AG08395 (cell line): ENCODE data around the gene LSAMP.
"Not testable (repeated sequence)": the region's sequence is repeated elsewhere in the genome, so short reads cannot be mapped to it uniquely, and the experiment has no call there.

Experiments
- DNase-seq: peaks from one replicate; pipeline ENCODE4 v3.0.0; 2012; ENCODE audit warnings: mixed read lengths, low spot score

The LSAMP gene

DNA sequence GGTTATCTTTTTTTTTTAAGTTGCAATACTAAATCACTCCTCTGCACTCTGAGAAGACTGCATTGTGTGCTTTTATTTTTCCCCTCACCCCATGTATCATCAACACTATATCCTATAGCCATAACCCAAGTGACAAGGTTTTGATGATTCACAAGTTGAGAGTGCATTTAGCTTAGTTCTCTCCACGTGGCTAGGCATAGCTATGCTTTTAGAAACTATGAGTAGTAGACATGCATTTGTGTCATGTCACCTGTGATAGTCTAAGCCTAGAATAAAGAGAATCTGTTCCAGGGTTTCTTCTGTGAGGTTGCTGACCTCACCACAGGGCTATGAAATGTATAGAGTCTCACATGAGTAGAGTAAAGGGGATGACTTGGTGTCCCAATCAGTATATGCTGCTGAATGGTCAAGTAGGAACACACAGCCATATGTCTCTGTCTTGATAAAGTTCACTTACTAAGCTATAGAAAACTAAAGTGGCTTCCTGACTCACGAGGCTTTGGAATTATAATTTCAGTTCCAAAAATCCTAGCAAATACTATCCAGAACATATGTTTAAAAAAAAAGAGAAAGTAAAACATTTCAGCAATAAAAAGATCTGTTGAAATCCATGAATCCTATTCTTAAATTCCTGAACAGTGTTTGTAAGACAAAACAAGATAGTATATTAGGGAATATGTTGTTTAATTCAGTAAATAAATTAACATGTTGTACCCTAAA, 206.3 kb downstream of the LSAMP start:
- DNase-seq, result no peak

DNA sequence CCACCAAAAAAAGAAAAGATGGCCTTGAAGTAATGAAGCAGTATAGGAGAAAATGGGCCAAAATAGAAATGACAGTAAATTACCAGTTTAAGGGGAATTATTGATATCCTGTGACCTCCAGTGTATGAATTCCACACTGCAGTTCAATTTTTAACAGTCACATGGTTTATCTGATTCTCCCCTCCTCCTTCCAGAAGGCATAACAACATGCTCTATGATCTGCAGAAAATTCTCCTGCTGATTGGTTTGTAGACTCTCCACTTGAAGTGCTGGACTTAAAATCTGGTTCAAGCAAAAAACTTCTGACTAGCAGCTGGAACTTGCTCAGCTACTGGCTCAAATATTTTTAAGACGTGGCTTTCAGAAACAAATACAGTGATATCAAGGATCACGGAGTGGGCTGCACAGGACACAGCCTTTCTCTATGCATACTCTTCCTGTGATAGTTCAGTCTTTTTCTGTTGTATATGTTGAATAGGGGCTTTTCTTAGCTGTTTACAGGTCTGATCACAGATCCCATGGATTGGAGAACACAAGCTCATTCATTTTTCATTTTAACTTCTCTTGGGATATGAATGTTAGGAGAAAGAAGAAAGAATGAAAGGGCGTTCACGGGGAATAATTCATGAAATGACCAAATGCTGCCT, 211.5 kb downstream of the LSAMP start:
- no peak for DNase-seq

DNA sequence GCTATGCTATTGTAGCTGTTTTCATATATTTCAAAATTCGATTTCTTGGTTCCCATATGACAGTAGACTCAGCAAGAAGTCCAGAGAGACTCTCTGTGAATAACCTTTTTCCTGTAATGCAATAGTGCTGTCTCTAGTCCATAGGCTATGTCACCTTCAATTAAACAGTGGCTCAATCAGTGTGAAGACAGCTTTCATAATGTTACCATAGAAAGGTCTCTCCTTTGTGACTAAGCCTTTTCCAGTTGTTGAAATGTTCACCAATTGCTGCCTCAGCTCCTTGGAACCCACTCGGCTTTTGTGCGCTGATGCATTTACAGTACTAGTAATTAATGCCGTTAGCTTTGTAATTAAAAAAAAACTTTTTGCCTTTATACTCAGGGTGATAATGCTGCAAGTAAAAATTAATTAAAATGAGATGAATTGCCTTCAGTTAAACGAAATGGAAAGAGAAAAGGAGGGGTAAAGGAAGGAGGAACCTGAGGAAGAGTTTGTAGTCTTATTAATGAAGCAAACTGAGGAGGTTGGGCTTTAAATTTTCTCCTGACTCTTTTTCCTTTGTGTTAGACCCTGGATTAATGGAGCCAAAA, 214.8 kb downstream of the LSAMP start:
- DNase-seq, result no peak

DNA sequence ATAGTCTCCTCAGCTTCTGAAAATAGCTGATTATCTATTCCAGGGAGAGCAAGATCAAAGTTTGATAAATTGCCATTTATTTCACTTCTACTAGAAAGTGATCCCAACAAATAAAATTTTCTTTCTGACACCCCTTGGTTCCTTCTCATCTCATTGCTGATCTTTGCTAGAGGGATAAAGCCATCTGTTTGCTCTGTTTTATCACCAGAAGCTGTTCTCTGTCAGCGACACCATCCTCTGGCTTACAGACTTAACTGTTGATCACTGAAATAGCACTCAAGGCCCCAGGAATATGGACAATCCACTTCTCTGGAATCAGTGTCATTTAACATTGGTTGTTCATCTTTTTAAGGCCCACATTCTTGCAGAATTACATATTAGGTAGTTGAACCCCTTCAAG, 219.0 kb downstream of the LSAMP start:
- DNase-seq, result no peak

DNA sequence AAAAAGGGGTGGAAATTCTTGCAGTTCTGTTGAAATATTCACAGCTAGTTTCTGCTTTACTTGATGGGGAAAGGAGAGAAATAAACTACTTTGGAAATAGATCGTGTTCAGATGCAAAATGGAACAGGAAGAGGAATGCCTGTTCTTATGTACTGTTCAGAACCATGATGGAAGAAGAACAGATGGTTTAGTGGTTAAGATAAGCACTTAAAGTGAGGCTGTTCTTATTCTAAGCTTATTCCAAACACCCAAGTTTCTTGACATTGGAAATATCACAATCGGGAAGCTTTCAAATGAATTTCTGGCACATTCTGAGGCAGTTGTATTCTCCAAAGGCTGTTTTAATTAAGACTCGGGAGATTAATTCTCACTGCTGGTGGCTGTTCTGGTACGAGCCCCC, 228.5 kb downstream of the LSAMP start:
- DNase-seq, result no peak

DNA sequence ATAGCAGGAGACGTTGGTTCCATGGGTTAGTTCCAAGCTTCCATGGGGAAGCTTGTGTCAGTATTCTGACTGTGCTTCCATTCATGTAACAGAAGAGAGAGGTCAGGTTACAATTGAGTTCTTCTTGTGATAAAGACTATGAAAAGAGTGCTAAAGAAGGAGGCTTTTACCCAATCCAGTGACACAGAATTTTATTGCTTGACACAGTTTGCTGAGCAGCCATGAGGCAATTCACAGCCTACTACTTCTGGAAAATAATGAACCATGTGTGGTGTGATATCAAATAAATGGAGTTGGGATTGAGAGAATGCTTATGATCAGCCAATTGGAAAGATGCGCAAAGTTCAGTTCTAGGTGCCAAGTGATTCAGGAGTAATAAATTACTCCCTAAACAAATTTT, 233.4 kb downstream of the LSAMP start:
- DNase-seq, result no peak

DNA sequence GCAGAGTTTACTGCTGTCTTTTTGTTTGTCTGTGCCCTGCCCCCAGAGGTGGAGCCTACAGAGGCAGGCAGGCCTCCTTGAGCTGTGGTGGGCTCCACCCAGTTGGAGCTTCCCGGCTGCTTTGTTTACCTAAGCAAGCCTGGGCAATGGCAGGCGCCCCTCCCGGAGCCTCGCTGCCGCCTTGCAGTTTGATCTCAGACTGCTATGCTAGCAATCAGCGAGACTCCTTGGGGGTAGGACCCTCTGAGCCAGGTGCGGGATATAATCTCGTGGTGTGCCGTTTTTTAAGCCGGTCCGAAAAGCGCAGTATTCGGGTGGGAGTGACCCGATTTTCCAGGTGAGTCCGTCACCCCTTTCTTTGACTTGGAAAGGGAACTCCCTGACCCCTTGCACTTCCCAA, 236.5 kb downstream of the LSAMP start:
- not testable (repeated sequence) for DNase-seq

DNA sequence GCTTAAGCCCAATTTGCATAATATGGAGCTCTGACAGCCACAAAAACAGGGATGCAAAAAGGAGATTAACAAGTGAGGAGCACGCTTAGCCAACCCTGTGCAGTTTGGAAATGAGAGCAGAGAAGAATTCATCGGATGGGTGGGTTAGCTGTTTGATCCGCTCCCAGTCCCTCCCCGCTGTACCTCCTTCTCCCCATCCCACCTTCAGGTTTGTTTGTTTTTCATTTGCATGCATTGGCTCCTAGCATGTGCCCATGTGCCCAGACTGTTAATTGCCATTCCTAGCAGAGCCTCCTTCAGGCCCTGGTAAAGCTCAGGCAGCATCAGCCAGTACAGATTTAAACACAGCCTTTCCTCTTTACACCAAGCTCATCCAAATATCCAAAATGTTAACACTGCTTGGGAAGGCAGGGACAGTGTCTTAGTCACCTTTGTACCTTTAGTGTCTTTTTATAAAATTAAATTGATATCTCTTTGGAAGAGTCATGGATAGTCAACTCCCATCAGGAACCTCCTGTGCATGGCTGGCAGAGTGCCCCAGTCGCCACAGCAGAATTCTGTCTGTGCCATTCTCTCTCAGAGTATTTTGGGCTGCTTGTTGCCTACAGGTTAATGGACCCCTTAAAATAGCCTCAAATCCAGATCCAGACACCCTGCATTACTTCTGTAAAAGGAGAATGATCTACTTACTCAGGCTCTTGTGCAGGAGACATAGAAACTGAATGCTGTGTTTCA, 244.2 kb downstream of the LSAMP start:
- DNase-seq, result no peak

DNA sequence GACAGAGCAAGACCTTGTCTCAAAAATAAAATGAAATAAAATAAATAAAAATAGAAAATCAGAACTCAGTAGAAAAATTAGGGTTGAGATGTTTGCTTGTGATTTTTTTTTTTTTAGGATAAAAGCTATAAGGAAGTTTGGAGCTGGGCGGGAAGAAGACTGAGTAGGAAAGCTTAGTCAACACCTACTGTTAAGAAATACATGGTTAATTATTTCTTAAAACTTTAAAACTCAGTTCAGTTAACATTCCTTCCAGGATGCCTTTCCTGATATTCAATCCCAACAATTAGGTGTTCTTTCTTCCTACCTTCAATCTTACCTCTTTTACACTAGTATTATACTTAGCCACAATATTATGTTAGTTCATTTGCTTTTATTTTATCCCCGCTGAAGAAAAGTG, 246.2 kb downstream of the LSAMP start:
- no peak for DNase-seq

DNA sequence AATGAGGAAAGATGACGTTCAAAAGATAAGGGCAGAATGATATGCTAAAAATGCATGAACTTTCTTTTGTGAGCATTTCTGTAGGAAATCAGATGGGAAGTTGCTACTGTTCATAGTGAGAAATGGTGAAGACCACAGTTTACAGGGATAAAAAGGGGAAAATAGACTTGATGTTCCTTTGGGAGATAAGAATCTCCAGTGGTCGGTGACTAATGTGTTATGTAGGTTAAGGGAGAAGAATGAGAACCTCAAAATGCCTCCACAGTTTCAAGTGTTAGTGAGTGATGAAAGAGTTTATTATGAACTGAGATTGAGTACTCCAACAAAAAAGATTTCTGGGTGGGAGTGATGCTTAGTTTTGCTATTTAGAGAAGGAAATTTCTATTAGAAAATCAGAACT, 247.2 kb downstream of the LSAMP start:
- no peak for DNase-seq

DNA sequence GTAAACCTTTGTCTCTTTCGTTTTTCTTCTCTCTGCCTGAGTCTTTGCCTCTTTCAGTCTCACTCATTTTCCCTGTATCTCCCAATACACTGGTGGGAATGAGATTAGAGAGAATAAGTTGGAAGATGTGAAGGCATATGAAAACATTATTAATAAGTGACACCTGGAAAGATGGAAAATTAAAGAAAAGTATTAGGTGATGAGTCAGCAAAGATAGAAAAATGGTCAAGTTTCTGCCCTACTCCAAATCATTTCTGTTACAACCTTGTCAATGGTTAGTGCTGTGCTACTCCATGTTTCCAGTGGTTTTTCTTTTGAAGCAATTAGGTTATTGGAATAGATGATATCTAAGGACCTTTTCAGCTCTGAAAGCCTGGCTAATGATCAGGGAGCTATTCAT, 252.8 kb downstream of the LSAMP start:
- DNase-seq, result no peak

DNA sequence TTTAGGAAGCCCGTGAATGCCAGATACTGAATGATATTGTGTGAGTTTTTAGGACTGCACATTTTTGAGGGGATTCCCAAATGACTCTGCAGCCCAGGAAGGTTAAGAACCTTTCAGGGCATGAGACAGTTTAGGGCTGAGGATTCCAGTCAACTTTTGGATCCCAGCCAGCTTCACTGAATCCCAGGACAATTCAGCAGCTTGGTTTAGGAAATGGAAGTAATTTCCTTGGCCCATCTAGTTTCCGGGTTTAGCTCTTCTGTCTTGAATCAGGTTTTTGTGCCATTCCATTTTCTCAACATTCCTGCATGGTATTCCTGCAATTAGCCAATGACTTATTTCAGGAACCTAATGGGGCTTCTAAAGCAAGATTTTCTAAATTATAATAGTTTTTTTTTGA, 253.9 kb downstream of the LSAMP start:
- no peak for DNase-seq

DNA sequence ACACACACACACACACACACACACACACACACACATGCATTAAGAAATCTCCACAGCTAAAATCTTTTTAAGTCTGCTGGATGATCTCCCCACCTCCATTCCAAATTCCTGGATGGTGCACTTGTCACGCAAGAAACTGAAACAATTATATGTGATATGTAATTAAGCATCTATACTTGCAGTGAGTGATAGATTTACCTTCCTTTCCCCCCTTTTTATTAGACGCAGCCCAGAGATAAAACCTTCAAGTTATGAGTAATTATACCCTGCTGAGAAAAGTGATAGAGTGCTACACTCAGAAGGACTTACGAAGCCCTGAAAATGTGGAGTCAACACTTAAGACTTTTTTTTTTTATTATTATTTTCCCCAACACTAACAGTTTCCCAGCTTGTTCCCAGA, 255.2 kb downstream of the LSAMP start:
- DNase-seq, result no peak

DNA sequence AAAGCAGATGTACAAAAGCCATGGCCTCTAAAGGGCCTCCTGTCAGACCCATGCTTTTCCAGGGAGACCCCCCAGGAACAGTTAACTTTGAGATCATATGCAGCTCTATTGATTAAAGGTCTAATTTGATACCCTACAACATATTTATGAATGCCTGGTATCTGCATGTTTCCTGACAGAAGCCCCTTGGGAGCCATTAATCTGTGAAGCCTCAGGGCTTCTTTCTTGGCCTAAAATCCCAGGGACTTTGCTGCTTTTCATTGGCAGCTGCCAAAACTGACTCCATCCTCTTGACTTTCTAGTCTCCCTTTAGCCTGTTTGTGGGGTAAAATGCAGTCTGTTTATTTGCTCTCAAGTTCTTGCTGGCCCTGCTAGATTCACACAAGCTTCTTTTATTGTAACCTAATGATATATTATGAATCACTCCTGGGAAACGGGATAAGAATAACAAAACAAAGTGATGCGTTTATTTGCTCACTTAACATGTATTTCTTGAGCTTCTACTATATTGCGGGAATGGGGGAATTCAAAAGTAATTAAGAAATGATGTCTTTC, 257.0 kb downstream of the LSAMP start:
- DNase-seq, result no peak

DNA sequence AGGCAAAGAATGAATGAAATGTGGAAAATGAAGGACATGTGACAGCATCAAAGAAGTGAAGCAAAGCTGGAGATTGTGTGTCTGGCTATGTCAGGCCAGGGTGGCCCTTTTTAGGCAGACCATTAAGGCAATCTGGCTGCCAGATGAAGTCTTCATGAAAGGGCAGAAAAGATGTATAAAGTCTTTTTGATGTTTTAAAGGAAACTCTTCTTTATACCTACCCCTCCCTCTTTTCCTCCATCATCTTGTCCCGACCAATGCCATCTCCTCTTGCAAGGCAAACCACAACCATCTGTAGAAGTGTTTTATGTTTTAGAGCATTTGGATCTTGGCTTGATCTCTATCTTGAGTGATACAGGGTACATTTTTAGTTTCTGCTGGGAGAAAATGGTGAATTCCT, 259.2 kb downstream of the LSAMP start:
- no peak for DNase-seq

DNA sequence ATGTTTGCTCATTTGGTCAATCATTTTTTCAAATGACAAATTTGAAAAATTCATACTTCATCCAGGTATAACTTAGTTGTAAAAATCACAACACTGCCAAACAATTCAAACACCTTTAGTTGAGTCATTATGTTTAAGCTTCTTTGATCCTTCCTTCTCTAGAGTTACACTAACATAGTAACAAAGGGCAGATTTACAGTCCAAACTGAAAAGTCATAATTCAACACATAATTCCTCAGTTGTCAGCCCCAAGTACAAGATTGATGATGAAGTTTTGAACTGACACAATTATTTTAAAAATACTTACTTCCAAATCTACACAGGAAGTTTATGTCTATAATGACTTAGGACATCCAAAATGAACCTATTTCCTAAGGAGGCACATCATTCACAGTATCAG, 264.1 kb downstream of the LSAMP start:
- DNase-seq, result no peak

DNA sequence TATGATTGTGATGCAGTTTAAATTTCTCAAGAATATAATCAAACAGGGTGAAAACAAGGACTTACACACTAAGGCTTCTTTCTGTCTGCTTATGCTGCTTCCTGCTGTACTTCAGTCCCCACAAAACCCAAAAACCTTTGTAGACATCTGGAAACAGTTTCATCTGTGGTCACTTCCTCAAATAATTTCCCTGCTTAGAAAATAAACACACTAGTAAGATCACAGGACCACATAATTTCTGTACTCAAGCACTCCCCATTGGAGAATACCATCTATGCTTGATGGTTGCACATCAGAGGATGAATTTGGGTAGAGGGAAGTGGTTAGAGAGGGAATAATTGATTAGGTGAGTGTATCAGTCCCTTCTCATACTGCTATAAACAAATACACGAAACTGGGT, 266.2 kb downstream of the LSAMP start:
- DNase-seq, result peak; percentile 60

DNA sequence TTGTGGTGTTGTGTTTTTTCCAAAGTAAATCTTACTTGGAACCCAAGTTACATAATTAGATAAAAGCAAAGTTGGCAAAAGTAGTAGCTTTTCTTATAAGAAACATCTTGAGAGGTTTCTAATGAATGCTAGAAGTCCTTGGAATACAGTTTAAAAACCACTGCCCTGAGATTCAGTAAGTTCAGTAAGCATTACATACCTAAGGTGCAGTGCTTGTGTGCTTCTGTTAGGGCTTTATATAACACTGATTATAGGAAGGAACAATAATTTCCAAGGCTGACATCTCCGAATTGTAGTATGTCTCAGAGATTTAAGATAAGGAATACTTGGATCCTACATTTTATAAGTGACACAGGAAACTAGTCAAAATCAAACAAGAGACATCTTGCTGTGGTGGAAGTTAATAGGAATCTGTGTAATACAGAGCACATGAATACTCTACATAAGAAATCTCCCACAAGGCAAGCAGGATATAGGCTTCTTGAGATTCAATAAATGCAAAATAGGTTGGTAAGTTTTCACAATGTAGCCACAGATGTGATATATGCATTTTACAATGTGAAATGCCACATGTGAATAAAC, 268.2 kb downstream of the LSAMP start:
- DNase-seq, result no peak

DNA sequence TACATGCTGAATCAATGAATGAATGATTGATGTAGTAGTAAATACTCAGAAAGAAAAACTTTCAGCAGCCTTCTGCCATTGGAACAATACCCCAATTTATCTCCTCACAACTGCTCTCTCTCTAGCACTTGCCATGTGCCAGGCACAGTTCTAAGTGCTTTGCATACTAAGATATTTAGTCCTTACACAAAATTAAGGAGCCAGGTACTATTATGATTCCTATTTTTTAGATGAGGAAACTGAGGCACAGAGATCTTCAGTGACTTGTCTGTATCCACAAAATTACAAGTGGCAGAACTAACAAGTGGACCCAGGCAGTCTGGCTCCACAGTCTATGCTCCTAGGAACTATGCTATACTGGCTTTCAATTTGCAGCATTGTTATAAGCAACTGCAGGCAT, 279.2 kb downstream of the LSAMP start:
- no peak for DNase-seq

DNA sequence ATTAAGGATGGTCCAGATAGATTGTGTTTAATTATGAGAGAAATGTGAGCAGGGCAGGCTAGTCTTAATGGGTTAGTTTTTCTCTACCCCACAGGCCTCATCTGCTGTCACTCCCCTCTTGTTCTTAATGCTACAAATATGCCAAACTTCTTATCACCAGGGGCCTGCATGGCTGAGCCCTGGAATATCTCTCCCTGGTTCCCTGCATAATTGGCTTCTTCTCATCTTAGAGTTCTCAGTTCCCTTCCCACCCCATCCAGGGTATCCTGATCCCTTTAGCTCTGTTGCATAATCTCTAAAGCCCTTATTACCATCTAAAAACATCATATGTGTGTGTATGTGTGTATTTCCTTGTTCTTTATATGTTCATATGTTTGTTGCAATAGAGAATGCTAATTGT, 279.6 kb downstream of the LSAMP start:
- no peak for DNase-seq

DNA sequence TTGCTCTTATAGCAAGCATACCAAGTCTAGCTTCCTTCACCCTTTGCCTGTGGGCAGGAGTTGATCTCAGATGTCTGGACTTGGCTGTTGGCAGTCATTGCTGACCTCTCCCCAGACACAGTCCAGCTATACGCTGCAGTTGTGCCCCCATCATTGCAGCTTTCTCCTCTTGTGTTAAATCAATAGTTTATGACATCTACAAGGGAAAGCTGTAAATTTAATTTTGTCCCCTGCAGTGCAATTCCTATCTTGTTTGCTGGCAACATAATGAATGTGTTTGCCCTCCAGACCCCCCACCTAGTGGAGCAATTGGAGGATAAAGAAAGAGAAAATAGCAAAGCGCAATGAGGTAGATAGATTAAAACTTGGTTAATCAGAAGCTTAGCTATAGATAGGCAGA, 280.2 kb downstream of the LSAMP start:
- no peak for DNase-seq

DNA sequence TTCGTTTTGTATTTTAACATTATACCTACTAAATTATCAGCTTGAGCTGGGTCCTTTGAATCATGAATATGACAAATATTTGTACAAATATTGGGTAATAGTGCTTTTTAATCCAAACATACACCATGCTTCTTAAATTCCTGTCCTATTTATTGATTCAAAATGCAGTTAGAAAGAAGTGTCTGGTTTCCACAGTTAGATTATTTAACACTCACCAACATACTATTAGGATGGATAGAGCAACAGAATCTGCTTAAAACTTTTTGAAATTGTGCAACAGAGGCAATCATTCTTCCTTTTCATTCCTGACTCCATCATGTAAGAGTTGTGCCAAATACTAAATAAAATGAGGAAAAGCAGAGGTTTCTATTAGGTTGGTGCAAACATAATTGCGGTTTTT, 281.2 kb downstream of the LSAMP start:
- DNase-seq, result no peak
